OCI-LY1 (cell line): ENCODE data around the gene PAFAH1B1.

Experiments used
- H2AFZ ChIP-seq: fragments of 200-600 bp; sonication (generic), shearing (Covaris generic); 2 replicates; pipeline ENCODE4 v1.6.0; 2014; ENCODE audit warnings: antibody characterized with exemption, mild to moderate bottlenecking, low read length
- H3F3A ChIP-seq: fragments of 200-600 bp; sonication (generic), shearing (Covaris generic); 2 replicates; pipeline ENCODE4 v1.6.0; 2014; ENCODE audit warnings: mild to moderate bottlenecking, antibody characterized with exemption, low read length, moderate library complexity; ENCODE audit not compliant: insufficient read depth
- H3K27ac ChIP-seq: fragments of 200-600 bp; sonication (generic); 2 replicates; pipeline ENCODE4 v1.5.1; 2014; ENCODE audit warnings: low read length, mixed run types, mild to moderate bottlenecking, low read depth; ENCODE audit not compliant: poor library complexity, severe bottlenecking
- H3K27me3 ChIP-seq: fragments of 200-600 bp; sonication (generic); 2 replicates; pipeline ENCODE4 v1.6.0; 2014; ENCODE audit warnings: antibody characterized with exemption, mild to moderate bottlenecking, low read length, moderate library complexity; ENCODE audit not compliant: insufficient read depth
- H3K36me3 ChIP-seq: fragments of 200-600 bp; sonication (generic); 2 replicates; pipeline ENCODE4 v1.6.1; 2014; ENCODE audit warnings: mild to moderate bottlenecking, antibody characterized with exemption, low read length, moderate library complexity, mixed read lengths; ENCODE audit not compliant: insufficient read depth
- H3K4me1 ChIP-seq: fragments of 200-600 bp; sonication (generic); 2 replicates; pipeline ENCODE4 v1.5.1; 2014; ENCODE audit warnings: mild to moderate bottlenecking, low read length, moderate library complexity; ENCODE audit not compliant: insufficient read depth, severe bottlenecking
- H3K4me2 ChIP-seq: fragments of 200-600 bp; sonication (generic), shearing (Covaris generic); 2 replicates; pipeline ENCODE4 v1.6.1; 2014; ENCODE audit warnings: low read length
- H3K4me3 ChIP-seq: fragments of 200-600 bp; sonication (generic); 2 replicates; pipeline ENCODE4 v1.5.1; 2014; ENCODE audit warnings: low read length, low read depth, mild to moderate bottlenecking, mixed read lengths; ENCODE audit not compliant: poor library complexity, severe bottlenecking
- H3K79me2 ChIP-seq: fragments of 200-600 bp; shearing (Covaris generic); 2 replicates; pipeline ENCODE4 v1.6.1; 2016; ENCODE audit warnings: mixed run types, low read length, mixed read lengths; ENCODE audit not compliant: insufficient read depth
- H3K9ac ChIP-seq: fragments of 200-600 bp; sonication (generic), shearing (Covaris generic); 2 replicates; pipeline ENCODE4 v1.6.1; 2014; ENCODE audit warnings: mild to moderate bottlenecking, low read length, mixed read lengths
- H3K9me2 ChIP-seq: fragments of 200-600 bp; sonication (generic), shearing (Covaris generic); 2 replicates; pipeline ENCODE4 v1.6.1; 2014; ENCODE audit warnings: low read depth, mild to moderate bottlenecking, low read length, mixed read lengths
- H3K9me3 ChIP-seq: fragments of 200-600 bp; shearing (Covaris generic); 2 replicates; pipeline ENCODE4 v1.6.1; 2014; ENCODE audit warnings: low read length, mixed read lengths
- H4K20me1 ChIP-seq: fragments of 200-600 bp; sonication (generic), shearing (Covaris generic); 2 replicates; pipeline ENCODE4 v1.6.0; 2016; ENCODE audit warnings: mild to moderate bottlenecking, low read length; ENCODE audit not compliant: insufficient read depth
- EZH2 ChIP-seq: fragments of 200-600 bp; sonication (generic), shearing (Covaris generic); IDR thresholded peaks from 2 replicates; pipeline ENCODE4 v1.8.0; 2017; ENCODE audit warnings: borderline replicate concordance, mixed run types, mild to moderate bottlenecking, antibody characterized with exemption, low read length, moderate library complexity, mixed read lengths
- TF ChIP-seq, protein P1 (sequence below): fragments of 200-600 bp; sonication (generic), shearing (Covaris generic); IDR thresholded peaks from 2 replicates; pipeline ENCODE4 v1.5.1; 2017; ENCODE audit warnings: mild to moderate bottlenecking, antibody characterized with exemption, low read length, moderate library complexity, mixed read lengths

The PAFAH1B1 gene

DNA sequence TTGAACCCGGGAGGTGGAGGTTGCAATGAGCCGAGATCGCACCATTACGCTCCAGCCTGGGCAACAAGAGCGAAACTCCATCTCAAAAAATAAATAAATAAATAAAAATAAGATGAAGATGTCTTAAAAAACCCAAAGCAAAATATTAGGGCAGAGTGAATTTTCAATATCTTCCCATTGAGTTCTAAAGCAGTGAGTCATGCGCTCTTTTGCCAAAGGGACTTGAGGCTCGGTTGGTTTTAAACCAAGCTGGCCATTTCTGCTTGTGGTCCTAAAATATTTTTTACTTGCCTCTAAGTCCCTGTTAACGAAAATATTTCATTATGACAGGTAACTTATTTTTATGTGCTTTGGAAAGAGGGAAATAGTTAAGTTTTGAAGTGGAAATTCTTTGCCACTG, 4.7 kb downstream of the PAFAH1B1 start:
- H3K4me2 ChIP-seq, result no peak overlapping the region
- peaks cover 13% of the 10 kb centered on the region for H3K36me3 ChIP-seq
- peaks cover 92% of the 10 kb centered on the region for H3K79me2 ChIP-seq
- no peaks in the 10 kb centered on the region for H3K9me3 ChIP-seq
- no peak overlapping the region for H3K4me3 ChIP-seq
- H3K9ac ChIP-seq, result no peak overlapping the region
- H3K27ac ChIP-seq, result no peak overlapping the region
- H3K27me3 ChIP-seq, result no peaks in the 10 kb centered on the region
- no peak overlapping the region for H2AFZ ChIP-seq
- TF ChIP-seq EZH2, result no peak
- TF ChIP-seq, protein P1, sequence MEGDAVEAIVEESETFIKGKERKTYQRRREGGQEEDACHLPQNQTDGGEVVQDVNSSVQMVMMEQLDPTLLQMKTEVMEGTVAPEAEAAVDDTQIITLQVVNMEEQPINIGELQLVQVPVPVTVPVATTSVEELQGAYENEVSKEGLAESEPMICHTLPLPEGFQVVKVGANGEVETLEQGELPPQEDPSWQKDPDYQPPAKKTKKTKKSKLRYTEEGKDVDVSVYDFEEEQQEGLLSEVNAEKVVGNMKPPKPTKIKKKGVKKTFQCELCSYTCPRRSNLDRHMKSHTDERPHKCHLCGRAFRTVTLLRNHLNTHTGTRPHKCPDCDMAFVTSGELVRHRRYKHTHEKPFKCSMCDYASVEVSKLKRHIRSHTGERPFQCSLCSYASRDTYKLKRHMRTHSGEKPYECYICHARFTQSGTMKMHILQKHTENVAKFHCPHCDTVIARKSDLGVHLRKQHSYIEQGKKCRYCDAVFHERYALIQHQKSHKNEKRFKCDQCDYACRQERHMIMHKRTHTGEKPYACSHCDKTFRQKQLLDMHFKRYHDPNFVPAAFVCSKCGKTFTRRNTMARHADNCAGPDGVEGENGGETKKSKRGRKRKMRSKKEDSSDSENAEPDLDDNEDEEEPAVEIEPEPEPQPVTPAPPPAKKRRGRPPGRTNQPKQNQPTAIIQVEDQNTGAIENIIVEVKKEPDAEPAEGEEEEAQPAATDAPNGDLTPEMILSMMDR, result no peak
- no peaks in the 10 kb centered on the region for H3F3A ChIP-seq
- peaks cover 36% of the 10 kb centered on the region for H3K4me1 ChIP-seq
- H4K20me1 ChIP-seq, result no peaks in the 10 kb centered on the region
- no peaks in the 10 kb centered on the region for H3K9me2 ChIP-seq

DNA sequence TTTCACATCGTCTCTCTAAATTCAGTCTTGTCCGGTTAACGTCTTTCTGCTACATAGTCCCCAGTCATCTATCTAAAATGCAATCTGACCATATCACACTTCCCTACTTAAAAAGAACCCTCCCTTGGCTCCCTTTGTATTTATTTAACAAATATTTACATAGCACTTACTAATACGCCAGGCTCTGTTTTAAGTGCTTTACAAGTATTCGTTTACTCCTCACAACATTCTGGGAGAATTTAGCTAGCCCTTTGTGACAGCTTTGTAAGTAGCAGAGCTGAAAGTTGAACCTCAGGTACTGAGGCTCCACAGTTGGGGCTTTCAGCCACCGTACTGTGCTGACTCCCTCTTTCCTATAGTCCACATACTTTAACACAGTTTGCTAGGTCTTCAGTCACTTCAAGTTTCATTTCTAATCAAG, 9.2 kb downstream of the PAFAH1B1 start:
- no peak for TF ChIP-seq EZH2
- Histone ChIP-seq H3K79me2 (peaks cover 99% of the 10 kb centered on the region), H3K4me2 (no peak overlapping the region), H4K20me1 (no peaks in the 10 kb centered on the region), H3K4me1 (peaks cover 12% of the 10 kb centered on the region), H3K4me3 (no peak overlapping the region), H3K9ac (no peak overlapping the region), H3K27ac (no peak overlapping the region), H3K9me3 (no peaks in the 10 kb centered on the region), H3K27me3 (no peaks in the 10 kb centered on the region), H2AFZ (no peak overlapping the region), H3K36me3 (peaks cover 35% of the 10 kb centered on the region), H3F3A (no peaks in the 10 kb centered on the region), H3K9me2 (no peaks in the 10 kb centered on the region)

DNA sequence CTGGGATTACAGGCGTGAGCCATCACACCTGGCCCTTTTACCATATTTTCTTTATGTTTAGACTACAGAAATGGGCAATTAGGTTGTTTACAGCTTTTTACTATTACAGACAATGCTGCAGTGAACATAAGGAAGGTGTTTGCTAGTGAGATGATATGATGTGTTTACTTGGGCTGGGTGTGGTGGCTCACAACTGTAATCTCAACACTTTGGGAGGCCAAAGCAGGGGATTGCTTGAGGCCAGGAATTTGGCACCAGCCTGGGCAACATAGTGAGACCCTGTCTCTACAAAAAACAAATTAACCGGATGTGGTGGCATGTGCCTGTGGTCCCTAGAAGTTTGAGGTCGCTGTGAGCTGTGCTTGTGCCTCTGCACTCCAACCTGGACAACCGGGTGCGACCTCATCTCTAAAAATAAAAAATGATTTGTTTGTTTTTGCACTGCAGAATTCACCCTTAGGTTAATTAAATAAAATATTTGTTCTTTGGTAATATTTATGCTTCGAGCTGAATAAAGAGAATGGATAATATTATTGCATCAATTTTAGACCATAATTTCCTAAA, 15.0 kb downstream of the PAFAH1B1 start:
- no peak overlapping the region for H3K27ac ChIP-seq
- TF ChIP-seq, protein P1, result no peak
- no peak for TF ChIP-seq EZH2
- peaks cover 6% of the 10 kb centered on the region for H3K4me1 ChIP-seq
- H2AFZ ChIP-seq, result no peak overlapping the region
- H3K4me3 ChIP-seq, result no peak overlapping the region
- no peak overlapping the region; the same call in 1 of the 2 replicates for H3K4me2 ChIP-seq
- H3F3A ChIP-seq, result no peaks in the 10 kb centered on the region
- peaks cover 27% of the 10 kb centered on the region for H3K36me3 ChIP-seq
- peaks cover 98% of the 10 kb centered on the region for H3K79me2 ChIP-seq
- no peak overlapping the region for H3K9ac ChIP-seq
- H3K9me2 ChIP-seq, result no peaks in the 10 kb centered on the region
- 0 out of 2 replicates have a peak, but pooled peaks cover 8% of the 10 kb centered on the region for H4K20me1 ChIP-seq
- H3K9me3 ChIP-seq, result no peaks in the 10 kb centered on the region
- no peaks in the 10 kb centered on the region for H3K27me3 ChIP-seq

DNA sequence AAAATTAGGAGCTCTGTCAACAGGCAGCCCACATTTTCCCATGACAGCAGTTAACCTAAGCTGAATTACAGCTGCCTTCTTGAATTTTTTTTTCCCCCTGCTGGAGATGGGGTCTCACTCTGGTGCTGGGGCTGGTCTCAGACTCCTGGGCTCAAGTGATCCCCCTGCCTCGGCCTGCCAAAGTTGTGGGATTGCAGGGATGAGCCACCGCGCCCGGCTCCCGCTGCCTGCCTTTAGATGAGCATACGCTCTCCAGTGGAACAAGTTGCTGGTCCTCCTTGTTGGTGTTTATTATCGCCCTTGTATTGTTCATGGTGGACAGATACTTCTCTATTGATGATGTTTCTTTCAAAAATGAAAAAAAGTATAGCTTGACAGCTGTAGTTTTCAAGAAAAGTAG, 15.6 kb downstream of the PAFAH1B1 start:
- H3F3A ChIP-seq, result no peaks in the 10 kb centered on the region
- H2AFZ ChIP-seq, result no peak overlapping the region
- H3K4me3 ChIP-seq, result no peak overlapping the region
- no peaks in the 10 kb centered on the region for H3K27me3 ChIP-seq
- H3K9me3 ChIP-seq, result no peaks in the 10 kb centered on the region
- no peak for TF ChIP-seq EZH2
- TF ChIP-seq, protein P1, result no peak
- H4K20me1 ChIP-seq, result 0 out of 2 replicates have a peak, but pooled peaks cover 8% of the 10 kb centered on the region
- peaks cover 6% of the 10 kb centered on the region for H3K4me1 ChIP-seq
- H3K4me2 ChIP-seq, result no peak overlapping the region
- H3K36me3 ChIP-seq, result peaks cover 29% of the 10 kb centered on the region
- H3K9ac ChIP-seq, result no peak overlapping the region
- no peak overlapping the region for H3K27ac ChIP-seq
- H3K9me2 ChIP-seq, result no peaks in the 10 kb centered on the region
- peaks cover 99% of the 10 kb centered on the region for H3K79me2 ChIP-seq
